ENCODE data around the gene CLECL1.

Gene CLECL1

GRCh38 chr12:9732921-9733461, at the start of gene CLECL1:
Gene CLECL1 (minus strand): TSS chr12:9733097.
- DNase-seq = no peak
- TF ChIP-seq GATA1 (IDR thresholded peaks at IDR 0.05; ENCODE audit: low read depth, low read length) = no peak
- TF ChIP-seq POLR2A (IDR thresholded peaks at IDR 0.05; ENCODE audit: low read length) = no peak

GRCh38 chr12:9781360-9781759, 48.5 kb upstream of the CLECL1 start:
- TF ChIP-seq POLR2A (IDR thresholded peaks at IDR 0.05; ENCODE audit: low read length) (no peak), GATA1 (IDR thresholded peaks at IDR 0.05; ENCODE audit: low read depth, low read length) (no peak)
- no peak for DNase-seq

DNA sequence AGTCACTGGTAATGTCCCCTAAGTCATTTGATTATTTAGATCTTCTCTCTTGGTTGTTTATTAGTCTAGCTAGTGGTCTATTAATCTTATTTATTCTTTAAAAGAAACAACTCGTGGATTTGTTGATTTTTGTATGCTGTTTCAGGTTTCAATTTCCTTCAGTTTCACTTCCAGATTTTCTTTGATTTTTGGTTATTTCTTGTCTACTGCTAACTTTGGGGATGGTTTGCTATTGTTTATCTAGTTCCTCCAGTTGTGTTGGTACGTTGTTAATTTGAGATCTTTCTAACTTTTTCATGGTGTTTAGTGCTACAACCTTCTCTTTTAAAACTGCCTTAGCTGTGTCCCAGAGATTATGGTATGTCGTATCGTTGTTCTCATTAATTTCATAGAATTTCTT, 46.3 kb upstream of the CLECL1 start:
- TF ChIP-seq GATA1 (IDR thresholded peaks at IDR 0.05; ENCODE audit: low read depth, low read length) (no peak), POLR2A (IDR thresholded peaks at IDR 0.05; ENCODE audit: low read length) (no peak)
- no peak for DNase-seq

DNA sequence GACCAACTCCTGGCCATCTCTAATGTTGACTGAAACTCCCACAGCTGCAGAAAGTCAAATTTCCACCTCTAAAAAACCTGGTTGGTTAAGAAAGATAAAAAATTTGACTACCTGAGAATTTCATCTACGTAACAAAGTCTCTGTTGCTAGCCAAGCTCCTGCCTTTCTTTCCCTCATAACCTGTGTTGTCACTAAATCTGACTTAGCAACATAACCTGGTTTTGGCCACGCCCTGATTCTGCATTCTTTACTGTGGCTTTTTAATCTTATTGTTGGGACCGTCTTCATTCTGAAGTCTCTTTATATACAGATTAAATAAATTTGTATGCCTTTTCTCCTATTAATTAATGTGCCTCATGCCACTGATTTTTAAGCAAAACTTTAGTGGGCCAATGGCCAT, 43.9 kb upstream of the CLECL1 start:
- DNase-seq = no peak
- no peak for TF ChIP-seq GATA1 (IDR thresholded peaks at IDR 0.05; ENCODE audit: low read depth, low read length)

- no peak for DNase-seq
- TF ChIP-seq GATA1 (IDR thresholded peaks at IDR 0.05; ENCODE audit: low read depth, low read length) (no peak), POLR2A (IDR thresholded peaks at IDR 0.05; ENCODE audit: low read length) (no peak)
These were observed 40.5 kb upstream of the CLECL1 start for GRCh38 chr12:9773216-9773877.

DNA sequence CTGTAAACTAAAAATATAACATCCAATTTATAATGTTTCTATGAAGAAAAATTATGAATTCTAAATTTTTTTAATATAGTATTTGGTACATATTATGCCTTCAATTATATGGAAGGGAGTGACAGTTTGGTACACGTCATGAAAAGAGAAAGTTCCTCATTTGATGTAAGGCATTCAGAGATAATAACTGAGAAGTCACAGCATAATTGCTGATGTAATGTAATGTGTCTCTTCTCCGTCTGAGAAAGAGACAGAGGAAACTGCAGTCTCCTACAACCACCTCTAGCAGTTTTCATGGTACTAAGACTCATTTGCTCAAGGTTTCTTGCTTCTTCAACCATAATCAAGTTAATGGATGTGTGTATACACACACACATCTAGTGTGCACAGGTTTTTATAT, 30.1 kb upstream of the CLECL1 start:
- peak; percentile 55 to 65 for DNase-seq
- no peak for TF ChIP-seq GATA1 (IDR thresholded peaks at IDR 0.05; ENCODE audit: low read depth, low read length)
- peak; percentile 31 for TF ChIP-seq POLR2A (IDR thresholded peaks at IDR 0.05; ENCODE audit: low read length)

GRCh38 chr12:9762369-9762768, 29.5 kb upstream of the CLECL1 start:
- peak in 1 of 2 experiments; percentile 22 for DNase-seq
- TF ChIP-seq POLR2A (IDR thresholded peaks at IDR 0.05; ENCODE audit: low read length) (no peak), GATA1 (IDR thresholded peaks at IDR 0.05; ENCODE audit: low read depth, low read length) (no peak)

- TF ChIP-seq POLR2A (IDR thresholded peaks at IDR 0.05; ENCODE audit: low read length) (no peak), GATA1 (IDR thresholded peaks at IDR 0.05; ENCODE audit: low read depth, low read length) (no peak)
- peak in 1 of 2 experiments; percentile 28 for DNase-seq
These were observed 28.5 kb upstream of the CLECL1 start for GRCh38 chr12:9761419-9761781.

DNA sequence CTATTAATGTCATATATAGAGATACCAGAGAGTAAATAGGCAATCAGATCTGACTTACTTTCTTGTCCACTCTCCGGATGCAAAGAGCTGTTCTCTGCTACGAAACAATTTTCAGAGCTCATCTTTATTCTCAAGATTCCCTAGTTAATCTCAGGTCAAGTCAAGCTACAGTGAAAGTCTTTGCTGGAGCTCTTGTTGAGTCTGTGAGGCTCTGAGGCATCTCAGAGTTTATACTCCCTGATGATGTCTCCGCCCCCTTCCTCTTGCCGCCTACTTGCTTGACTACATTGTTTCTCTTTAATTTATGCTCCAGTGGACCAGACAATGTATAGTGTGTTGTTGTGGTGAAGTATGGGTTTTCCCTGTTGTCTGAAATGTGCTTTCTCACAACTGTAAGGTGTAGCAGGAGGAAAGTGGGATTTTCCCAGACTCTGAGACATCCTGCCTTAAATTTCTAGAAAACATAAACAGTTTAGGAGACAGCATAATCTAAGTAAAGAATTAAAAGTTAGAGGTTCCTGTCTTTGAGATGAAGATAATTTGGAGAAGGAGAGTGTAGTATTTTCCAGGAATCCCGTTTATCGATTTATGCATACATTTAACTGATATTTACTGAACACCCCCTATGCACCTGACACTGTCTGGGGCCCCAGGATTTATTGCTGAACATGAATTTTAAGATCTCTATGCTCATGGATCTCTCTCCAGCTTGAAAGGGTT, 28.0 kb upstream of the CLECL1 start, which contains the start of gene CD69:
Gene CD69 (minus strand): TSS at position 203 of the 720 bp plus-strand sequence. CDS start 81 bp downstream, at position 122.
- TF ChIP-seq GATA1 (IDR thresholded peaks at IDR 0.05; ENCODE audit: low read depth, low read length) (no peak), POLR2A (IDR thresholded peaks at IDR 0.05; ENCODE audit: low read length) (peak; percentile 98)
- peak; percentile 20 to 42 for DNase-seq

GRCh38 chr12:9760120-9760519, 27.2 kb upstream of the CLECL1 start:
- no peak for DNase-seq
- TF ChIP-seq POLR2A (IDR thresholded peaks at IDR 0.05; ENCODE audit: low read length) = no peak
- no peak for TF ChIP-seq GATA1 (IDR thresholded peaks at IDR 0.05; ENCODE audit: low read depth, low read length)

DNA sequence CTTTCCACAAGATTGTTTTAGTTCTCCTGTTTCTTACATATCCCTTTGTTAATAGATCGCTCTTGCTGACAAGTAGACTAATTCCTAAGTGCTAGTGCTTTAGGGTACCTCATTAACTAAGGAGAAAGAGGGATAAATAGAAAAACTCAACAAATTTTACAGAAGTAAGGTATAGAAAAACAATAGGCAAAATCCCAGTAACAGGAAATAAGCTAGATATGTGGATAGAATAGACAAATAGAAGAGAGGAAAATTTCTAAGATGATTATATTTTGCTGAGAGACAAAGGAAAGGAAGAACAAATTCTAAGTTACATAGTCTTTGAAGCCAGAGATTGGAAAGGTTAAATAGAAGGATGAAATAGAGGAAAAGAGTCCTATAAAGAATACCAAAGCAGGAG, 26.8 kb upstream of the CLECL1 start:
- TF ChIP-seq POLR2A (IDR thresholded peaks at IDR 0.05; ENCODE audit: low read length) = no peak
- no peak for TF ChIP-seq GATA1 (IDR thresholded peaks at IDR 0.05; ENCODE audit: low read depth, low read length)
- DNase-seq = no peak

GRCh38 chr12:9758119-9758518, 25.2 kb upstream of the CLECL1 start:
- TF ChIP-seq POLR2A (IDR thresholded peaks at IDR 0.05; ENCODE audit: low read length) (no peak), GATA1 (IDR thresholded peaks at IDR 0.05; ENCODE audit: low read depth, low read length) (no peak)
- no peak for DNase-seq

DNA sequence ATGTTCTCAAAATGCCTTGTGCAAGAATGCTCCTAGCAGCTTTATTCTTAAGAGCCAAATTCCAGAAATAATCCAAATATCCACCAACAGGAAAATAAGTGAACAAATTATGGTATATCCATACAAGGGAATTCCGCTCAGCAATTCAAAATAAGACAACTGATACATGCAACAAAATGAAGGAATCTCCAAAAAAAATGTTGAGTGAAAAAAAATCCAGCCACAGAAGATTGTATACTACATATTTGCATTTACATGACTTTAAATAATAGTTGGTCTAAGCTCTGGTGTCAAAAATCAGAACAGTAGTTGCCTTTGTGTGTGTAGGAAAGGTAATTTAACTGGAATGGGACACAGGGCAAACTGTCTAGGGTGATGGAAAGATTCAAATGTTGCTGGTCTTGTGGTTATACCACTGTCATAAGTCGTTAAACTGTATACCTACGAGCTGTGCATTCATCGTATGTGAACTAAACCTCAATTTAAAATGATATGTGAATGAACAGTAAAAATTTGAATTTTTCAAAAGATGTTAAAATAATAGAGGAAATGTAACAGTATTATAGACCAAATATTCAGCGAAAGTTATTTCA, 24.6 kb upstream of the CLECL1 start:
- TF ChIP-seq GATA1 (IDR thresholded peaks at IDR 0.05; ENCODE audit: low read depth, low read length) = no peak
- peak; percentile 55 for TF ChIP-seq POLR2A (IDR thresholded peaks at IDR 0.05; ENCODE audit: low read length)
- no peak for DNase-seq

DNA sequence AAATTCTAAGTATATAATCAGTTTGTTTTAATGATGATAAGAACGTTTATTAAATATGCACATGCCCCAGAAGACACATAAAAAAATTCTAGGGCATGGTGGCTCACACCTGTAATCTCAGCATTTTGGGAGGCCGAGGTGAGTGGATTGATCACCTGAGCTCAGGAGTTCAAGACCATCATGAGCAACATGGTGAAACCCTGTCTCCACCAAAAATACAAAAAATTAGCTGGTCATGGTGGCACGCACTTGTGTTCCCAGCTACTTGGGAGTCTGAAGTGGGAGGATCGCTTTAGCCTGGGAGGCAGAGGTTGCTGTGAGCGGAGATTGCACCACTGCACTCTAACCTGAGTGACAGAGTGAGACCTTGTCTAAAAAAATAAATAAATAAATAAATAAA, 23.8 kb upstream of the CLECL1 start:
- no peak for DNase-seq
- no peak for TF ChIP-seq POLR2A (IDR thresholded peaks at IDR 0.05; ENCODE audit: low read length)
- TF ChIP-seq GATA1 (IDR thresholded peaks at IDR 0.05; ENCODE audit: low read depth, low read length) = no peak
